Measurements from ENCODE around the gene PAK1. TPM values are rescaled to one million over a fixed set of nuclear protein-coding genes. Genes with fewer than 3 reads are reported as not detected.
A peak's percentile ranks its signal among the peaks of the same experiment; 100 is the strongest.

The PAK1 gene
- total and polyA plus RNA-seq, 10 of the 15 experiments (the other 5 are each of a cell fraction or from before 2014, with no cell fraction given), result 43.8 to 321 (median 110) TPM

- H3K9me3 ChIP-seq (replicated peaks; ENCODE audit: control insufficient read depth, insufficient read depth, low read length), result no peaks in the 10 kb centered on the region
- no peaks in the 10 kb centered on the region for H3K27me3 ChIP-seq (replicated peaks in 1 of 2; ENCODE audit: control insufficient read depth in 2 of 2, insufficient read depth in 2 of 2, low read length in 1 of 2)
- H2AFZ ChIP-seq (ENCODE audit: control insufficient read depth, low read depth, low read length), result no peak overlapping the region
- intact Hi-C loops (cut with micrococcal nuclease; ENCODE audit: unreplicated experiment), result no loop called here
- no peak overlapping the region for H3K9ac ChIP-seq (ENCODE audit: control insufficient read depth, insufficient read depth, low read length)
- DNase-seq (ENCODE audit: low read depth, low spot score) (no peak), FAIRE-seq (no peak), ATAC-seq (no peak)
- CTCF ChIA-PET, result interaction anchor here (1.5 kb wide), 1 partner anchor 152 kb away, joined by 4 read pairs; no protein-coding TSS in a partner anchor
- TF ChIP-seq POU2F2 (IDR thresholded peaks at IDR 0.05; ENCODE audit: borderline replicate concordance, low read depth, low read length) (no peak), PAX8 (IDR thresholded peaks at IDR 0.05) (no peak), LARP7 (IDR thresholded peaks at IDR 0.05) (no peak), MTA3 (IDR thresholded peaks at IDR 0.05; ENCODE audit: borderline replicate concordance, low read length) (no peak), TAF1 (IDR thresholded peaks at IDR 0.05; ENCODE audit: borderline replicate concordance, low read depth, low read length) (no peak), EGR1 (IDR thresholded peaks at IDR 0.05; ENCODE audit: borderline replicate concordance in 1 of 2, low read depth in 2 of 2, low read length in 2 of 2) (no peak), POLR2AphosphoS5 (IDR thresholded peaks at IDR 0.05; ENCODE audit: low read length) (no peak), E2F8 (IDR thresholded peaks at IDR 0.05; ENCODE audit: low read depth, partially characterized antibody) (no peak), BHLHE40 (IDR thresholded peaks at IDR 0.05; ENCODE audit: borderline replicate concordance in 1 of 2, low read depth in 2 of 2, low read length in 1 of 2) (no peak), PML (IDR thresholded peaks at IDR 0.05; ENCODE audit: low read length) (no peak), POLR2AphosphoS2 (IDR thresholded peaks at IDR 0.05; ENCODE audit: low read depth, low read length) (no peak)
- RAD21 ChIA-PET (ENCODE audit: unreplicated experiment), result interaction anchor here (1.0 kb wide), 1 partner anchor 14 kb away, joined by 3 read pairs; no protein-coding TSS in a partner anchor
- SMC1A ChIA-PET (ENCODE audit: uncharacterized antibody, unreplicated experiment), result interaction anchor here (1.2 to 1.6 kb wide), 4 partner anchors 11 to 75 kb away, joined by 3 to 4 read pairs (median 4); no protein-coding TSS in a partner anchor
- POLR2A ChIA-PET, result no interaction called here
- no TSS peak for BruUV-seq (replicated peaks)
- peaks cover 0 to 4% of the 10 kb centered on the region in 2 experiments; a peak in 2 of 4 replicates for H3K36me3 ChIP-seq (ENCODE audit: control insufficient read depth in 2 of 2, insufficient read depth in 2 of 2, low read length in 1 of 2)
- in situ Hi-C loops (cut with MboI), result no loop called here
- H3K4me3 ChIP-seq, result no peak overlapping the region
- 98% methylated on average over 2 of the region's 2 CpGs for WGBS (ENCODE audit: insufficient coverage, insufficient replicate concordance, low lambda C conversion rate, missing lambda C conversion rate)
- no peak overlapping the region for H3K27ac ChIP-seq (ENCODE audit: control insufficient read depth, insufficient read depth)
- H4K20me1 ChIP-seq (ENCODE audit: control insufficient read depth, insufficient read depth), result peaks cover 3% of the 10 kb centered on the region; the same call in 1 of the 2 replicates
- 0 out of 2 replicates have a peak overlapping the region, but pooled peaks have one; percentile 2 for H3K4me2 ChIP-seq (ENCODE audit: control insufficient read depth, insufficient read depth)
- peaks cover 16% of the 10 kb centered on the region for H3K4me1 ChIP-seq (ENCODE audit: control insufficient read depth, insufficient read depth, low read length)
- H3K79me2 ChIP-seq (ENCODE audit: control insufficient read depth, insufficient read depth, low read length), result peaks cover 72% of the 10 kb centered on the region
These were observed 77.0 kb downstream of the PAK1 start for GRCh38 chr11:77396911-77397310.

Data from GM12878 (cell line).